NB4 (cell line): ENCODE measurements around the gene PTPRG.

ENCODE experiments used
- MYC ChIP-seq: IDR thresholded peaks from 2 replicates; pipeline ENCODE4 v1.6.1; 2011; ENCODE audit warnings: low read depth, low read length
- POLR2A ChIP-seq: IDR thresholded peaks from 2 replicates; pipeline ENCODE4 v1.6.1; 2011; ENCODE audit warnings: mild to moderate bottlenecking; ENCODE audit not compliant: insufficient read length; ENCODE audit errors: extremely low read depth
- TF ChIP-seq, protein P1 (sequence below): IDR thresholded peaks from one replicate; pipeline ENCODE4 v1.5.1; 2012; ENCODE audit warnings: low read depth, low read length
- TF ChIP-seq, protein P2 (sequence below): IDR thresholded peaks from 2 replicates; pipeline ENCODE4 v1.6.1; 2011; ENCODE audit warnings: low read depth, low read length

DNA sequence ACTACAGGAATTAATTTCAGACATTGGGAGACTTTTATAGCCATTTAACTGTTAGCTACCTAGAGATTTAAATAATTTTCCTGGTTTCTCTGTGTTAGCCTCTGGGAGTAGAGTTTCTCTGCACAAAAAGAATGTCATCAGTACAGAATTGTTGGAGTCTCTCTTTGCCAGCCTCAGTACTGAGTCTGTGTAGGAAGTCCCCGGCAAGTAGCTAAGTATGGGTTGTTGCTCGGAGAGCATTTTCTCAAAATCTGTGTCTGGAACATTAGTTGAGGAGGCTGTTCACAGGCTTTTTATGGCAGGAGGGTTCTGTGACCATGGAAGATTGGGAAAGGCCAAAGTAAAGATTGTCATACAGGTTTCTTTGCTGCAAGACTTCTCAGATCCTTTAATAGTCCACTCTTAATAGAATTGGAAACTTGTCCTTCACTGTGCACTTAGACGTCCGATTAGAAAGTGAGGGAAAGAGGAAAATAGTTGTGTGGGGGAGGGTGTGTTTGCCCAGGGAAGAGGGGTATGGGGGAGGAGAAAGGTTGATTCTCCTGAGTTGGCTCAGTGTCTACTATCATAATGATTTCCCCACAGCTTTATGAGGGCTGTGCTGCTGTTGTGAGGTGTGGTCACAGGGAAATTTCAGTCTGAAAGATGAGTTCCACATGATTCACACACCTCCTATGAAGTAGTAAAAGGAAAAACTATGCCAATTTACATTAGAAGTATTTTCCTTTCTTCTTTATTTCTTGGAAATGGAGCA lies 207.1 kb downstream of the PTPRG start:
- TF ChIP-seq POLR2A (no peak), MYC (no peak)
- TF ChIP-seq, protein P1, sequence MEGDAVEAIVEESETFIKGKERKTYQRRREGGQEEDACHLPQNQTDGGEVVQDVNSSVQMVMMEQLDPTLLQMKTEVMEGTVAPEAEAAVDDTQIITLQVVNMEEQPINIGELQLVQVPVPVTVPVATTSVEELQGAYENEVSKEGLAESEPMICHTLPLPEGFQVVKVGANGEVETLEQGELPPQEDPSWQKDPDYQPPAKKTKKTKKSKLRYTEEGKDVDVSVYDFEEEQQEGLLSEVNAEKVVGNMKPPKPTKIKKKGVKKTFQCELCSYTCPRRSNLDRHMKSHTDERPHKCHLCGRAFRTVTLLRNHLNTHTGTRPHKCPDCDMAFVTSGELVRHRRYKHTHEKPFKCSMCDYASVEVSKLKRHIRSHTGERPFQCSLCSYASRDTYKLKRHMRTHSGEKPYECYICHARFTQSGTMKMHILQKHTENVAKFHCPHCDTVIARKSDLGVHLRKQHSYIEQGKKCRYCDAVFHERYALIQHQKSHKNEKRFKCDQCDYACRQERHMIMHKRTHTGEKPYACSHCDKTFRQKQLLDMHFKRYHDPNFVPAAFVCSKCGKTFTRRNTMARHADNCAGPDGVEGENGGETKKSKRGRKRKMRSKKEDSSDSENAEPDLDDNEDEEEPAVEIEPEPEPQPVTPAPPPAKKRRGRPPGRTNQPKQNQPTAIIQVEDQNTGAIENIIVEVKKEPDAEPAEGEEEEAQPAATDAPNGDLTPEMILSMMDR, result no peak
- TF ChIP-seq, protein P2, sequence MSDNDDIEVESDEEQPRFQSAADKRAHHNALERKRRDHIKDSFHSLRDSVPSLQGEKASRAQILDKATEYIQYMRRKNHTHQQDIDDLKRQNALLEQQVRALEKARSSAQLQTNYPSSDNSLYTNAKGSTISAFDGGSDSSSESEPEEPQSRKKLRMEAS, result no peak
